ENCODE measurements around the gene CCDC50.

CCDC50 gene

DNA sequence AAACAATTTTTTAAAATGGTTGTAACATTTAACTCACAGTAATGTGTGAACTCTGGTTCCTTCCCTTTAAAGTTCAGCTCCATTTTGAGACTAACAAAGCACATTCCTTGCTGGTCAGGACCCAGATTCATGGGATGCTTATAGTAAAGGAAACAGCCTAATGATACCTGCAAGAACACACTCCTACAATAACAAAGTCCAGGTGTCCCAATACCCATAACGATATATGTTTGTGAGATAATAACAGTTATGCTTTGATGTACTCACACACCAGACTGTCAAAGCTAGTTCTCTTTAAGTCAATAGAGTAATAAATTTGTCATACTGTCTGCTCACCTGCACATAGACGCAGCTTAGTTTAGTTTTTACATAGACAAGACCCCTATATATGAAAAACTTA, 15.9 kb upstream of the CCDC50 start:
- ChIA-PET CTCF (no interaction called here), POLR2A (no interaction called here)
- DNase-seq (ENCODE audit: extremely low spot score) = no peak
- TF ChIP-seq FOXM1 (IDR thresholded peaks at IDR 0.05; ENCODE audit: borderline replicate concordance) (no peak), BHLHE40 (IDR thresholded peaks at IDR 0.05; ENCODE audit: borderline replicate concordance) (no peak), CTBP1 (IDR thresholded peaks at IDR 0.05; ENCODE audit: borderline replicate concordance) (no peak)

DNA sequence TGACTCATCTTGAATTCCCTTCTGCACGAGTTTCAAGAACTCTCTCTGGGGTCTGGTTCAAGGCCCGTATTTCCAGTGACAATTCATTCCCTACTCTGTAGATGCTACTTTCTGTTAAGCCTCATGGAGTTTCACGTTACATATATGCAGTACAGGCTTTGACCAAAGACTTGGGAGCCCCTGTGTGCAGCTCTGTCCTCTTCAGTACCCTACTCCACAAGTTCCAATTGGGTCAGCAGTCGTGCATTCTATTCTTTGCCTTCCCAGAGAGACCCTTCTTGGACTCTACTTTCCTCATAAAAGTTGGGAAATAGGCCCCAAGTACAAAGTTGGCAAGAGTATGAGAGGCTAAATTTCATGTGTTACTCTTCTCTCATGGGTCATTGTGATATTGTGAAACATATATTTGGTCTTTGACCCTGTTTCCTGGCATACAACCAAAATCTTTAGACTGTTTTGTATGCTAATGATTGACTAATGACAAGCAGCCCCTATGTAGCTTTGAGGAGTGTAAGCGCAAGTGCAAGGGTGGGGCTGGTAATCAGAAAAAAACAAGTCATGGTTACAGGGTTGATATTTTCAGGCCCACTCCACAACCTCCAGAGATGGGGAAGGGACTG, 15.0 kb upstream of the CCDC50 start:
- no peak for DNase-seq (ENCODE audit: extremely low spot score)
- ChIA-PET POLR2A (no interaction called here), CTCF (interaction anchor here (0.6 kb wide), 2 partner anchors 152 to 646 kb away, joined by 3 to 4 read pairs; no protein-coding TSS in a partner anchor)
- TF ChIP-seq FOXK2 (IDR thresholded peaks at IDR 0.05) = no peak
- no peak for TF ChIP-seq NFRKB (IDR thresholded peaks at IDR 0.05)
- no peak for TF ChIP-seq CTBP1 (IDR thresholded peaks at IDR 0.05; ENCODE audit: borderline replicate concordance)

- POLR2A ChIA-PET = no interaction called here
- CTCF ChIA-PET = no interaction called here
- no peak for DNase-seq (ENCODE audit: extremely low spot score)
- TF ChIP-seq FOXA1 (IDR thresholded peaks at IDR 0.05) (no peak), LEF1 (IDR thresholded peaks at IDR 0.05; ENCODE audit: borderline replicate concordance) (no peak), CTBP1 (IDR thresholded peaks at IDR 0.05; ENCODE audit: borderline replicate concordance) (no peak), PKNOX1 (IDR thresholded peaks at IDR 0.05) (no peak), ARNT (IDR thresholded peaks at IDR 0.05) (no peak), BHLHE40 (IDR thresholded peaks at IDR 0.05; ENCODE audit: borderline replicate concordance) (no peak), ELF4 (IDR thresholded peaks at IDR 0.05) (no peak), NFRKB (IDR thresholded peaks at IDR 0.05) (no peak)
Observed at GRCh38 chr3:191316876-191317603, 12.2 kb upstream of the CCDC50 start.

DNA sequence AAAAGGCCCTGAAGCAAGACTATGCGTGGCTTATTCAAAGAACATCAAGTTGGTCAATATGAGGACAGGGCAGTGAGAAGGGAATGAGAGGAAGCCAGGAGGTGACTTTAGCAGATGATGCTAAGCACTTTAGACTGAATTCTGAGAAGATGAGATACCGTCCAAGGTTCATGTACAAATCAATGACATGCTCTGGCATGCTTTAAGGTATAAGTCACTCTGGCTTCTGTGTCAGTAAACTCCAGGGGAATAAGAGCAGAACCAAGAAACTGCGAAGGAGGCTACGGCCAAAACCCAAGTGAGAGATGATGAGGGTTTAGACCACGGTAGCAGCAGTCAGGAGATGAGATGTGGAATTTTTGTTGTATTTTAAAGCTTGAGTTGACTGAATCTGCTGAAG, 8.9 kb upstream of the CCDC50 start:
- no peak for TF ChIP-seq CTBP1 (IDR thresholded peaks at IDR 0.05; ENCODE audit: borderline replicate concordance)
- TF ChIP-seq LEF1 (IDR thresholded peaks at IDR 0.05; ENCODE audit: borderline replicate concordance) = no peak
- no peak for TF ChIP-seq BHLHE40 (IDR thresholded peaks at IDR 0.05; ENCODE audit: borderline replicate concordance)
- TF ChIP-seq L3MBTL2 (conservative IDR thresholded peaks at IDR 0.05) = no peak
- no peak for TF ChIP-seq ZNF384 (IDR thresholded peaks at IDR 0.05)
- TF ChIP-seq PKNOX1 (IDR thresholded peaks at IDR 0.05) = no peak
- TF ChIP-seq SP1 (IDR thresholded peaks at IDR 0.05) = no peak
- no peak for TF ChIP-seq FOXM1 (IDR thresholded peaks at IDR 0.05; ENCODE audit: borderline replicate concordance)
- ChIA-PET POLR2A (no interaction called here), CTCF (no interaction called here)
- no peak for DNase-seq (ENCODE audit: extremely low spot score)

- DNase-seq (ENCODE audit: extremely low spot score) = no peak
- CTCF ChIA-PET = no interaction called here
- TF ChIP-seq SP1 (IDR thresholded peaks at IDR 0.05) = no peak
- TF ChIP-seq ELF4 (IDR thresholded peaks at IDR 0.05) = no peak
- no peak for TF ChIP-seq BHLHE40 (IDR thresholded peaks at IDR 0.05; ENCODE audit: borderline replicate concordance)
- TF ChIP-seq FOXM1 (IDR thresholded peaks at IDR 0.05; ENCODE audit: borderline replicate concordance) = no peak
- TF ChIP-seq ZNF384 (IDR thresholded peaks at IDR 0.05) = no peak
- no peak for TF ChIP-seq NFRKB (IDR thresholded peaks at IDR 0.05)
- TF ChIP-seq FOXK2 (IDR thresholded peaks at IDR 0.05) = no peak
- no peak for TF ChIP-seq ARNT (IDR thresholded peaks at IDR 0.05)
- no peak for TF ChIP-seq PKNOX1 (IDR thresholded peaks at IDR 0.05)
- TF ChIP-seq CTBP1 (IDR thresholded peaks at IDR 0.05; ENCODE audit: borderline replicate concordance) = no peak
- TF ChIP-seq SUZ12 (IDR thresholded peaks at IDR 0.05) = no peak
- no peak for TF ChIP-seq HDGF (IDR thresholded peaks at IDR 0.05; ENCODE audit: borderline replicate concordance)
- no peak for TF ChIP-seq FOXA1 (IDR thresholded peaks at IDR 0.05)
- TF ChIP-seq L3MBTL2 (conservative IDR thresholded peaks at IDR 0.05) = no peak
- TF ChIP-seq LEF1 (IDR thresholded peaks at IDR 0.05; ENCODE audit: borderline replicate concordance) = no peak
- no peak for TF ChIP-seq TARDBP (IDR thresholded peaks at IDR 0.05)
- POLR2A ChIA-PET = no interaction called here
Observed at GRCh38 chr3:191321019-191321767, 8.0 kb upstream of the CCDC50 start.

DNA sequence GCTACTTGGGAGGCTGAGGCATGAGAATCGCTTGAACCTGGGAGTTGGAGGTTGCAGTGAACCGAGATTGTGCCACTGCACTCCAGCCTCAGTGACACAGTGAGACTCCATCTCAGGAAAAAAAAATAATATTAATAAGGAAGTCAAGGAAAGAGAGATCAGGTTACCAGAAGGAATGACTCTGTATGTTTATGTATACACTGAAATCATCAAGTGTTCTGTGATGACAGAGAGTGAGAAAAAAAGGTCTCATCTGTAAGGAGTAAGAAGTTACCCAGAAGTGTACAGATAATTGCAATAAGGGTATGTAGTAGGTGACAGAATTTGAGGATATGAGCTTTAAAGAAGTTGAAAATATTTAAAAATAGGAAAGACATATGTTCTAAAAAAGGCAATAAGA, 4.3 kb upstream of the CCDC50 start:
- no peak for TF ChIP-seq NFRKB (IDR thresholded peaks at IDR 0.05)
- no peak for TF ChIP-seq TARDBP (IDR thresholded peaks at IDR 0.05)
- TF ChIP-seq FOXA1 (IDR thresholded peaks at IDR 0.05) = no peak
- no peak for TF ChIP-seq PKNOX1 (IDR thresholded peaks at IDR 0.05)
- TF ChIP-seq ZNF384 (IDR thresholded peaks at IDR 0.05) = no peak
- no peak for TF ChIP-seq FOXM1 (IDR thresholded peaks at IDR 0.05; ENCODE audit: borderline replicate concordance)
- no peak for TF ChIP-seq L3MBTL2 (conservative IDR thresholded peaks at IDR 0.05)
- TF ChIP-seq BHLHE40 (IDR thresholded peaks at IDR 0.05; ENCODE audit: borderline replicate concordance) = no peak
- POLR2A ChIA-PET = no interaction called here
- DNase-seq (ENCODE audit: extremely low spot score) = no peak
- CTCF ChIA-PET = no interaction called here

Measured in HEK293T (cell line).